ENCODE measurements around the gene TTYH2.

DNA sequence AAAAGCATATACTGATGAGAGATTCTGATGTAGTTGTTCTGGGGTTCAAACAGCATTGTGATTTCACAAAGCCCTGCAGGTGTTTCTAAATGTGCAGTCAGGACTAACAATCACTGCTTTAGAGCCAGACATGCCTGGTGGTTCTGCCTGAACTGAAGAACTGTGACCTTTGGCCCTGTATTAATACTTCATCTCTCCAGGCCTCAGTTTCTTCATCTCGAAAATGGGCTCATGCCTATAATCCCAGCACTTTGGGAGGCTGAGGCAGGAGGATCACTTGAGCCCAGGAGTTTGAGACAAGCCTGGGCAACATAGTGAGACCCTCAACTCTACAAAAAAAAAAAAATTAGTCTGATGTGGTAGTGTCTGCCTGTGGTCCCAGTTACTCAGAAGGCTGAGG lies 64.6 kb downstream of the TTYH2 start:
- TF ChIP-seq, protein P1, sequence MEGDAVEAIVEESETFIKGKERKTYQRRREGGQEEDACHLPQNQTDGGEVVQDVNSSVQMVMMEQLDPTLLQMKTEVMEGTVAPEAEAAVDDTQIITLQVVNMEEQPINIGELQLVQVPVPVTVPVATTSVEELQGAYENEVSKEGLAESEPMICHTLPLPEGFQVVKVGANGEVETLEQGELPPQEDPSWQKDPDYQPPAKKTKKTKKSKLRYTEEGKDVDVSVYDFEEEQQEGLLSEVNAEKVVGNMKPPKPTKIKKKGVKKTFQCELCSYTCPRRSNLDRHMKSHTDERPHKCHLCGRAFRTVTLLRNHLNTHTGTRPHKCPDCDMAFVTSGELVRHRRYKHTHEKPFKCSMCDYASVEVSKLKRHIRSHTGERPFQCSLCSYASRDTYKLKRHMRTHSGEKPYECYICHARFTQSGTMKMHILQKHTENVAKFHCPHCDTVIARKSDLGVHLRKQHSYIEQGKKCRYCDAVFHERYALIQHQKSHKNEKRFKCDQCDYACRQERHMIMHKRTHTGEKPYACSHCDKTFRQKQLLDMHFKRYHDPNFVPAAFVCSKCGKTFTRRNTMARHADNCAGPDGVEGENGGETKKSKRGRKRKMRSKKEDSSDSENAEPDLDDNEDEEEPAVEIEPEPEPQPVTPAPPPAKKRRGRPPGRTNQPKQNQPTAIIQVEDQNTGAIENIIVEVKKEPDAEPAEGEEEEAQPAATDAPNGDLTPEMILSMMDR (IDR thresholded peaks at IDR 0.05): no peak
- TF ChIP-seq POLR2A (IDR thresholded peaks at IDR 0.05): no peak

Data from uterus (tissue), 2 donors.